CD14-positive monocyte (primary cell): ENCODE results near the gene PTPRR. TPM values are rescaled to one million over a fixed set of nuclear protein-coding genes. Genes with fewer than 3 reads are reported as not detected.

ENCODE experiments used
- DNase-seq, 3 donors: peaks; one replicate each; pipeline ENCODE4 v3.0.0-alpha.2; 2011 to 2022
- H2AFZ ChIP-seq: 2 replicates; pipeline ENCODE4 v1.6.0; 2012; ENCODE audit warnings: mild to moderate bottlenecking, low read depth, low read length, inconsistent platforms; ENCODE audit not compliant: insufficient read depth, poor library complexity, severe bottlenecking
- H3K27ac ChIP-seq, 2 donors: 1 replicate in 1 of 2; 2 replicates in 1 of 2; pipeline ENCODE4 v1.5.1; 2012 to 2013; ENCODE audit warnings: low read length in 2 of 2, control low read depth in 1 of 2, inconsistent platforms in 1 of 2, low read depth in 1 of 2, mild to moderate bottlenecking in 1 of 2
- H3K27me3 ChIP-seq, 2 donors: one replicate each; pipeline versions ENCODE4 v1.6.0 to v1.6.1; 2011 to 2013; ENCODE audit warnings: low read length in 2 of 2; ENCODE audit not compliant: control insufficient read depth in 2 of 2, insufficient read depth in 2 of 2
- H3K36me3 ChIP-seq, 2 donors: replicated peaks in 1 of 2; 1 replicate in 1 of 2; 2 replicates in 1 of 2; pipeline versions ENCODE4 v1.5.1 to v1.6.1; 2012 to 2013; ENCODE audit warnings: low read length in 2 of 2, control low read depth in 1 of 2, inconsistent platforms in 1 of 2, mild to moderate bottlenecking in 1 of 2; ENCODE audit not compliant: insufficient read depth in 2 of 2, control insufficient read depth in 1 of 2
- H3K4me1 ChIP-seq, 2 donors: 1 replicate in 1 of 2; 2 replicates in 1 of 2; pipeline versions ENCODE4 v1.5.1 to v1.6.1; 2012 to 2013; ENCODE audit warnings: low read length in 2 of 2, control low read depth in 1 of 2, inconsistent platforms in 1 of 2, mild to moderate bottlenecking in 1 of 2, moderate library complexity in 1 of 2; ENCODE audit not compliant: insufficient read depth in 2 of 2, control insufficient read depth in 1 of 2
- H3K4me2 ChIP-seq: replicated peaks from 2 replicates; pipeline ENCODE3; 2012; ENCODE audit warnings: low read length, moderate library complexity, mild to moderate bottlenecking; ENCODE audit not compliant: poor library complexity, severe bottlenecking; ENCODE audit errors: extremely low read depth
- H3K4me3 ChIP-seq, 3 experiments: fragments of 200-600 bp in 1 of 3; sonication (generic) in 1 of 3; replicated peaks in 1 of 3; 1 replicate in 2 of 3; 2 replicates in 1 of 3; pipeline ENCODE4 v1.5.1; 2011 to 2013; ENCODE audit warnings: low read length in 3 of 3, mild to moderate bottlenecking in 3 of 3, control low read depth in 2 of 3, low read depth in 2 of 3, inconsistent platforms in 1 of 3, moderate library complexity in 1 of 3
- H3K79me2 ChIP-seq: 2 replicates; pipeline ENCODE4 v1.6.0; 2012; ENCODE audit warnings: mild to moderate bottlenecking, control low read depth, inconsistent platforms, low read length, moderate library complexity; ENCODE audit not compliant: insufficient read depth
- H3K9ac ChIP-seq: 2 replicates; pipeline ENCODE4 v1.6.0; 2017; ENCODE audit warnings: low read length, mild to moderate bottlenecking; ENCODE audit not compliant: insufficient read depth, poor library complexity, severe bottlenecking
- H3K9me3 ChIP-seq, 2 donors: replicated peaks in 1 of 2; 1 replicate in 1 of 2; 2 replicates in 1 of 2; pipeline versions ENCODE4 v1.5.1 to v1.6.1; 2012 to 2013; ENCODE audit warnings: low read length in 2 of 2, control low read depth in 1 of 2; ENCODE audit not compliant: control insufficient read depth in 1 of 2, insufficient read depth in 1 of 2
- H4K20me1 ChIP-seq: 2 replicates; pipeline ENCODE4 v1.6.0; 2012; ENCODE audit warnings: mild to moderate bottlenecking, low read length, control low read depth, moderate library complexity; ENCODE audit not compliant: insufficient read depth
- H3K27ac Mint-ChIP-seq, 7 donors: one replicate each; pipeline ENCODE4 v1.8.0; 2020; ENCODE audit warnings: mild to moderate bottlenecking in 7 of 7, mixed read lengths in 7 of 7, moderate library complexity in 6 of 7, inconsistent platforms in 2 of 7
- H3K27me3 Mint-ChIP-seq, 3 donors: one replicate each; pipeline ENCODE4 v1.8.0; 2021 to 2022; ENCODE audit warnings: low read depth in 3 of 3, mild to moderate bottlenecking in 3 of 3, mixed read lengths in 3 of 3, moderate library complexity in 3 of 3, inconsistent platforms in 1 of 3
- H3K36me3 Mint-ChIP-seq, 2 donors: one replicate each; pipeline ENCODE4 v1.8.0; 2020; ENCODE audit warnings: mixed read lengths in 2 of 2, inconsistent platforms in 1 of 2, mild to moderate bottlenecking in 1 of 2
- H3K4me1 Mint-ChIP-seq: one replicate; pipeline ENCODE4 v1.8.0; 2020; ENCODE audit warnings: mild to moderate bottlenecking, mixed read lengths
- H3K4me3 Mint-ChIP-seq, 2 donors: one replicate each; pipeline ENCODE4 v1.8.0; 2020; ENCODE audit warnings: mild to moderate bottlenecking in 2 of 2, mixed read lengths in 2 of 2, moderate library complexity in 1 of 2
- H3K9me3 Mint-ChIP-seq, 7 donors: one replicate each; pipeline ENCODE4 v1.8.0; 2020 to 2022; ENCODE audit warnings: mixed read lengths in 7 of 7, mild to moderate bottlenecking in 6 of 7, moderate library complexity in 6 of 7, inconsistent platforms in 2 of 7
- WGBS: methylation state at CpG from one replicate; pipeline ENCODE4 v1.1.5; 2013; ENCODE audit warnings: missing lambda C conversion rate; ENCODE audit not compliant: insufficient coverage; 5-methylcytosine and 5-hydroxymethylcytosine counted together
- intact Hi-C, 2 donors: fragments of 100-400 bp; cut with micrococcal nuclease; formaldehyde crosslinking; loops; one replicate each; pipeline versions ENCODE4 v1.15.0 to v1.15.1; 2023
- polyA plus RNA-seq, 3 donors: library from polyadenylated mRNA; depleted of rRNA in 1 of 3; unstranded in 2 of 3; stranded (reverse) in 1 of 3; fragments of 300-500 nt in 2 of 3; fragments of >200 nt in 1 of 3; fragmentation: Illumina TruSeq in 2 of 3; gene quantifications; 1 replicate in 2 of 3; 2 replicates in 1 of 3; pipeline ENCODE4 v1.2.3, GENCODE V29; 2012 to 2021
- TF ChIP-seq, protein P1 (sequence below): fragments of 200-600 bp; IDR thresholded peaks from one replicate; pipeline ENCODE4 v1.8.0; 2022; ENCODE audit warnings: antibody characterized with exemption, mild to moderate bottlenecking

The PTPRR gene
- polyA plus RNA-seq, 3 donors = not detected

- TF ChIP-seq, protein P1, sequence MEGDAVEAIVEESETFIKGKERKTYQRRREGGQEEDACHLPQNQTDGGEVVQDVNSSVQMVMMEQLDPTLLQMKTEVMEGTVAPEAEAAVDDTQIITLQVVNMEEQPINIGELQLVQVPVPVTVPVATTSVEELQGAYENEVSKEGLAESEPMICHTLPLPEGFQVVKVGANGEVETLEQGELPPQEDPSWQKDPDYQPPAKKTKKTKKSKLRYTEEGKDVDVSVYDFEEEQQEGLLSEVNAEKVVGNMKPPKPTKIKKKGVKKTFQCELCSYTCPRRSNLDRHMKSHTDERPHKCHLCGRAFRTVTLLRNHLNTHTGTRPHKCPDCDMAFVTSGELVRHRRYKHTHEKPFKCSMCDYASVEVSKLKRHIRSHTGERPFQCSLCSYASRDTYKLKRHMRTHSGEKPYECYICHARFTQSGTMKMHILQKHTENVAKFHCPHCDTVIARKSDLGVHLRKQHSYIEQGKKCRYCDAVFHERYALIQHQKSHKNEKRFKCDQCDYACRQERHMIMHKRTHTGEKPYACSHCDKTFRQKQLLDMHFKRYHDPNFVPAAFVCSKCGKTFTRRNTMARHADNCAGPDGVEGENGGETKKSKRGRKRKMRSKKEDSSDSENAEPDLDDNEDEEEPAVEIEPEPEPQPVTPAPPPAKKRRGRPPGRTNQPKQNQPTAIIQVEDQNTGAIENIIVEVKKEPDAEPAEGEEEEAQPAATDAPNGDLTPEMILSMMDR = no peak
- DNase-seq = no peak
- no peak overlapping the region for H3K9ac ChIP-seq
- H3K36me3 ChIP-seq = no peaks in the 10 kb centered on the region
- no peaks in the 10 kb centered on the region for H3K4me1 ChIP-seq
- H3K9me3 ChIP-seq = no peaks in the 10 kb centered on the region
- peaks cover 0 to 14% of the 10 kb centered on the region in 2 donors for H3K27me3 ChIP-seq
- no peak overlapping the region for H3K4me2 ChIP-seq
- Mint-ChIP-seq H3K27ac (no peak overlapping the region), H3K4me3 (no peak overlapping the region), H3K4me1 (no peaks in the 10 kb centered on the region), H3K9me3 (peaks cover 0 to 12% (median 4%) of the 10 kb centered on the region in 7 donors), H3K36me3 (no peaks in the 10 kb centered on the region), H3K27me3 (peaks cover 2 to 14% (median 8%) of the 10 kb centered on the region in 3 donors)
- no peaks in the 10 kb centered on the region for H3K79me2 ChIP-seq
- no peak overlapping the region for H2AFZ ChIP-seq
- H3K4me3 ChIP-seq = no peak overlapping the region
- H4K20me1 ChIP-seq = no peaks in the 10 kb centered on the region
- intact Hi-C loops = no loop called here
- no peak overlapping the region for H3K27ac ChIP-seq
- WGBS = no CpG with 5 or more reads among the region's 1 CpG
These were observed 2.2 kb downstream of the PTPRR start for GRCh38 chr12:70918321-70918720.

DNA sequence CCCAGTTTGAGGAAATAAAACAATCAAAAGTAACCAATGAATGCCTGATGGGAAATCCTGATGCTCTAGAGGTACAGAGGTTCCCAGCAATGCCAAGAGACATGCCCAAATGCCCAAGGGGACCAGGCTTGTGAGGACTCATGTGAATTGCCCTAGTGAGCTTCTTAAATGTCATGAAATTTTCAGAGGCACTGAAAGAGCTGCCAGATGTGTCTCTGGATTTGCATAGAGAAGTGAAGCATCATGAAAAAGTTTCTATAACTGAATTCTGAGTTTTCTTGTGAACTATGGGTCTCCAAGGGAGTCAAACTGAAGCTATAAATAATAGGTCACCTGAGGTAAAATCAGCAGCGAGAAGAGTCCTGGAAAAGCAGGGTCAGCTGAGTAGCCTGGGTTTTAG, 9.9 kb downstream of the PTPRR start:
- WGBS = no CpG with 5 or more reads among the region's 1 CpG
- Histone ChIP-seq H3K36me3 (no peaks in the 10 kb centered on the region), H3K4me2 (no peak overlapping the region), H3K4me3 (no peak overlapping the region), H3K27me3 (no peaks in the 10 kb centered on the region), H3K79me2 (no peaks in the 10 kb centered on the region), H3K9ac (no peak overlapping the region), H2AFZ (no peak overlapping the region), H4K20me1 (no peaks in the 10 kb centered on the region), H3K27ac (no peak overlapping the region), H3K4me1 (no peaks in the 10 kb centered on the region), H3K9me3 (no peaks in the 10 kb centered on the region)
- TF ChIP-seq, protein P1 = no peak
- H3K4me3 Mint-ChIP-seq = no peak overlapping the region
- H3K9me3 Mint-ChIP-seq = peaks cover 0 to 6% (median 1%) of the 10 kb centered on the region in 7 donors
- H3K27ac Mint-ChIP-seq = no peak overlapping the region
- no peaks in the 10 kb centered on the region for H3K36me3 Mint-ChIP-seq
- no peak for DNase-seq
- intact Hi-C loops = no loop called here
- H3K27me3 Mint-ChIP-seq = no peaks in the 10 kb centered on the region
- H3K4me1 Mint-ChIP-seq = no peaks in the 10 kb centered on the region
